Astrocyte of the spinal cord (primary cell): ENCODE measurements around the gene SNCAIP.
A peak's percentile ranks its signal among the peaks of the same experiment; 100 is the strongest.

ENCODE experiments used
- DNase-seq: peaks from one replicate; pipeline ENCODE4 v3.0.0; 2011; ENCODE audit warnings: low read depth, low spot score
- H3K4me3 ChIP-seq: 2 replicates; pipeline ENCODE4 v1.5.1; 2011; ENCODE audit warnings: low read depth, mild to moderate bottlenecking, low read length, moderate library complexity
- in situ Hi-C: cut with HindIII; loops from 2 replicates; pipeline ENCODE4 v1.10.0; 2017; ENCODE audit warnings: low sequenced_read_pairs
- TF ChIP-seq, protein P1 (sequence below): IDR thresholded peaks from 2 replicates; pipeline ENCODE4 v1.5.1; 2012; ENCODE audit warnings: low read depth, mild to moderate bottlenecking, low read length, inconsistent platforms

Gene SNCAIP

GRCh38 chr5:122311497-122311960 is 508 bp upstream of the SNCAIP start:
- DNase-seq: no peak
- in situ Hi-C loops: no loop called here
- H3K4me3 ChIP-seq: peak overlapping the region; percentile 68
- TF ChIP-seq, protein P1, sequence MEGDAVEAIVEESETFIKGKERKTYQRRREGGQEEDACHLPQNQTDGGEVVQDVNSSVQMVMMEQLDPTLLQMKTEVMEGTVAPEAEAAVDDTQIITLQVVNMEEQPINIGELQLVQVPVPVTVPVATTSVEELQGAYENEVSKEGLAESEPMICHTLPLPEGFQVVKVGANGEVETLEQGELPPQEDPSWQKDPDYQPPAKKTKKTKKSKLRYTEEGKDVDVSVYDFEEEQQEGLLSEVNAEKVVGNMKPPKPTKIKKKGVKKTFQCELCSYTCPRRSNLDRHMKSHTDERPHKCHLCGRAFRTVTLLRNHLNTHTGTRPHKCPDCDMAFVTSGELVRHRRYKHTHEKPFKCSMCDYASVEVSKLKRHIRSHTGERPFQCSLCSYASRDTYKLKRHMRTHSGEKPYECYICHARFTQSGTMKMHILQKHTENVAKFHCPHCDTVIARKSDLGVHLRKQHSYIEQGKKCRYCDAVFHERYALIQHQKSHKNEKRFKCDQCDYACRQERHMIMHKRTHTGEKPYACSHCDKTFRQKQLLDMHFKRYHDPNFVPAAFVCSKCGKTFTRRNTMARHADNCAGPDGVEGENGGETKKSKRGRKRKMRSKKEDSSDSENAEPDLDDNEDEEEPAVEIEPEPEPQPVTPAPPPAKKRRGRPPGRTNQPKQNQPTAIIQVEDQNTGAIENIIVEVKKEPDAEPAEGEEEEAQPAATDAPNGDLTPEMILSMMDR: no peak

- peak overlapping the region; percentile 68 for H3K4me3 ChIP-seq
- TF ChIP-seq, protein P1: no peak
- in situ Hi-C loops: no loop called here
These were observed 762 bp downstream of the SNCAIP start for GRCh38 chr5:122312591-122313406.

GRCh38 chr5:122314036-122314435 is 2.0 kb downstream of the SNCAIP start:
- in situ Hi-C loops: no loop called here
- no peak for DNase-seq
- TF ChIP-seq, protein P1: no peak
- H3K4me3 ChIP-seq: no peak overlapping the region

More at GRCh38 chr5:122312591-122313406, 762 bp downstream of the SNCAIP start:
- DNase-seq: peak; percentile 45

DNA sequence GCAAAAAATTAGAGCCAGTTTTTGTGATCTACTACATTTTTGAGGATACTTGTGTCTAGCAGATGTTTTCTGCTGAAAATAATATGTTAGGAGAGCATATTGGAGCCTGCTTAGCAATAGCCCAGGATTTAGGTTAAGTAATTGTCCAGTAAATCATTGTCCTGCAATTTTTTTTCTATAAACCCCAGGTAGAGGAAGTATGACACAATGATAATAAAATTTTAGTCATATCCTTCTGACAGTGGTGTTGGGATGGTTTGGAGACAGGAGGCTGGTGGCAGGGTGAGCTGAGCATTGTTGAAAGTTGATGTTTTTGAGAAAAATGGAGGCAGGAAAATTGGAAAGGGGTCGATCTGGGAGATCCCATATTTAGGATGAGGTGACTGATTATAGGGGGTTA is 3.5 kb downstream of the SNCAIP start:
- in situ Hi-C loops: no loop called here
- TF ChIP-seq, protein P1: no peak

DNA sequence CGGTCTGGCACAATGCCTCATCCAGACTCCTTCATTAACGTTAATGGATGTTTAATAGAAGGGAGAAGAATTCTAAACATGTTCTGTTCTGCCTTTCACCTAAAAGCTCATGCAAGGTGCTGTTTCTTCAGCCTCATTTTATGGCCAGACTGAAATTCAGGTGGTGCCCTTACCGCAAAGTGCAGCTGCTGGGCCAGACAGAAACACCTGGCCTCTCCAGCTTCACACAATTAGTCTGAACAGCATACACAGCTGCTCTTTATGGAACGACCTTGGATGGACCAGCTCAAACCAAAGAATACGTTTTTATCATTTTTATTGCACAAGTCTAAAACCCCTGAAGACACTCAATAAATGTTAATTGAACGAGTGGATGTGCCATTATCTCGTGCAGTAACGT is 4.6 kb downstream of the SNCAIP start:
- TF ChIP-seq, protein P1: no peak
- in situ Hi-C loops: no loop called here
- no peak for DNase-seq
- no peak overlapping the region for H3K4me3 ChIP-seq

More for the DNA sequence above, 3.5 kb downstream of the SNCAIP start:
- no peak for DNase-seq
- no peak overlapping the region for H3K4me3 ChIP-seq

DNA sequence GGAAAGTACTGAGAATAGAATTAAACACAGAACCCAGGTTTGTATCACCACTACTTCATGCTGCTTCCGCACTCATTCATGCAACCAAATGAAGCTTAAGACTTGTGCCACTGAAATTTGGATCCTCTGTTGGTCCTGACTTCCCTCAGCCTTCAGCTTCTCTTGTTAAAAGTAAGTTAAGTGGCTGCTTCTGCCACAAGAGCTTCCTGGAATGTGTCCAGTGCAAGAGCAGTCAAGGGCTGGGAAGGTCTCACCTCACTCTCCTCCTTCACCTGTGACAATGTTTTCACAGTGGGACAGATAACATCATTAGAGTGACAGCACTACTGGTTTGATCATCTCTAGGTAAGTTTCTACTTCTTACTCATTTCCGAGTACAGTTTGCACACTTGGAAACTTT is 7.9 kb downstream of the SNCAIP start:
- no peak overlapping the region for H3K4me3 ChIP-seq
- TF ChIP-seq, protein P1: no peak
- in situ Hi-C loops: no loop called here
- DNase-seq: no peak
